Esophagus squamous epithelium (tissue), 4 donors: ENCODE results near the gene CTTNBP2.

Experiments
- CTCF ChIP-seq, 6 experiments: fragments of 450-650 bp in 4 of 6; fragments of 200-600 bp in 2 of 6; sonication (generic) in 2 of 6; IDR thresholded peaks; one replicate each; pipeline ENCODE4 v1.5.1; 2016 to 2019; ENCODE audit warnings: antibody characterized with exemption in 6 of 6, mild to moderate bottlenecking in 4 of 6, moderate library complexity in 4 of 6
- POLR2A ChIP-seq, 4 donors: fragments of 450-650 bp; IDR thresholded peaks; one replicate each; pipeline ENCODE4 v1.6.1; 2017; ENCODE audit warnings: antibody characterized with exemption in 4 of 4, mild to moderate bottlenecking in 4 of 4, moderate library complexity in 3 of 4

GRCh38 chr7:117871778-117872538 is 1.3 kb downstream of the CTTNBP2 start:
- no peak for TF ChIP-seq CTCF (IDR thresholded peaks at IDR 0.05)
- TF ChIP-seq POLR2A (IDR thresholded peaks at IDR 0.05) = no peak
